GM18502 (cell line): Measurements from ENCODE around the gene TTC28.
"Not testable (repeated sequence)": the region's sequence is repeated elsewhere in the genome, so short reads cannot be mapped to it uniquely, and the experiment has no call there.

Experiments used
- ATAC-seq: cut with Tn5 transposase; IDR thresholded peaks from one replicate; pipeline ENCODE4 v1.9.1; 2021; ENCODE audit warnings: mild to moderate bottlenecking; ENCODE audit not compliant: unreplicated experiment, poor library complexity

Gene TTC28

GRCh38 chr22:28566920-28567499 is 112.6 kb downstream of the TTC28 start:
- ATAC-seq, result not testable (repeated sequence)

- ATAC-seq, result no peak
Observed at GRCh38 chr22:28563636-28564035, 116.0 kb downstream of the TTC28 start.

- no peak for ATAC-seq
Observed at GRCh38 chr22:28562324-28562723, 117.3 kb downstream of the TTC28 start.

- ATAC-seq, result not testable (repeated sequence)
Observed at GRCh38 chr22:28560743-28561101, 118.9 kb downstream of the TTC28 start.

GRCh38 chr22:28560046-28560742 is 119.4 kb downstream of the TTC28 start:
- no peak for ATAC-seq

- ATAC-seq, result no peak
Observed at GRCh38 chr22:28557184-28557583, 122.5 kb downstream of the TTC28 start.

GRCh38 chr22:28553108-28553866 is 126.4 kb downstream of the TTC28 start:
- not testable (repeated sequence) for ATAC-seq

GRCh38 chr22:28548406-28548805 is 131.2 kb downstream of the TTC28 start:
- no peak for ATAC-seq

- no peak for ATAC-seq
Observed at GRCh38 chr22:28547132-28547842, 132.4 kb downstream of the TTC28 start.

GRCh38 chr22:28544431-28544868 is 135.2 kb downstream of the TTC28 start:
- ATAC-seq, result no peak

- no peak for ATAC-seq
Observed at GRCh38 chr22:28542980-28543621, 136.5 kb downstream of the TTC28 start.

GRCh38 chr22:28541137-28541536 is 138.5 kb downstream of the TTC28 start:
- ATAC-seq, result no peak

- ATAC-seq, result no peak
Observed at GRCh38 chr22:28538922-28539321, 140.7 kb downstream of the TTC28 start.

GRCh38 chr22:28530565-28530964 is 149.1 kb downstream of the TTC28 start:
- not testable (repeated sequence) for ATAC-seq

- ATAC-seq, result not testable (repeated sequence)
Observed at GRCh38 chr22:28529144-28529543, 150.5 kb downstream of the TTC28 start.

- no peak for ATAC-seq
Observed at GRCh38 chr22:28521451-28521850, 158.2 kb downstream of the TTC28 start.

GRCh38 chr22:28514321-28514821 is 165.3 kb downstream of the TTC28 start:
- ATAC-seq, result no peak

GRCh38 chr22:28512387-28512786 is 167.3 kb downstream of the TTC28 start:
- not testable (repeated sequence) for ATAC-seq

GRCh38 chr22:28507896-28508295 is 171.7 kb downstream of the TTC28 start:
- ATAC-seq, result no peak

- no peak for ATAC-seq
Observed at GRCh38 chr22:28506150-28506535, 173.5 kb downstream of the TTC28 start.
